Activated B cell treated with CpG ODN at 0.5 μM for 24 hours (primary cell): Measurements from ENCODE around the gene SSPN. TPM values are rescaled to one million over a fixed set of nuclear protein-coding genes. Genes with fewer than 3 reads are reported as not detected.

Experiments used
- ATAC-seq: fragments of 200-7000 bp; cut with Tn5 transposase; one replicate; pipeline ENCODE4 v1.10.0; 2021; ENCODE audit warnings: low read depth, mild to moderate bottlenecking, moderate library complexity
- CTCF ChIA-PET: fragments of 350-600 bp; sonication (Branson Sonifier 250); formaldehyde crosslinking; loops from one replicate; lab custom pipeline; 2021; ENCODE audit warnings: antibody characterized with exemption; lab: Charles Lee
- POLR2A ChIA-PET: fragments of 350-600 bp; sonication (Branson Sonifier 250); formaldehyde crosslinking; loops from one replicate; lab custom pipeline; 2021; ENCODE audit warnings: antibody characterized with exemption; lab: Charles Lee
- DNase-seq: peaks from one replicate; pipeline ENCODE4 v3.0.0; 2022
- H3K27ac Mint-ChIP-seq: one replicate; pipeline ENCODE4 v1.8.0; 2020; ENCODE audit warnings: mixed read lengths
- H3K27me3 Mint-ChIP-seq: one replicate; pipeline ENCODE4 v1.8.0; 2021; ENCODE audit warnings: mixed read lengths
- H3K36me3 Mint-ChIP-seq: one replicate; pipeline ENCODE4 v1.8.0; 2021; ENCODE audit warnings: low read depth, mixed read lengths
- H3K4me1 Mint-ChIP-seq: one replicate; pipeline ENCODE4 v1.8.0; 2021; ENCODE audit warnings: mixed read lengths
- H3K4me3 Mint-ChIP-seq: one replicate; pipeline ENCODE4 v1.8.0; 2020; ENCODE audit warnings: mild to moderate bottlenecking, mixed read lengths
- H3K9me3 Mint-ChIP-seq: one replicate; pipeline ENCODE4 v1.8.0; 2020; ENCODE audit warnings: mixed read lengths
- CTCF ChIP-seq: fragments of 200-600 bp; IDR thresholded peaks from one replicate; pipeline ENCODE4 v1.8.0; 2022; ENCODE audit warnings: antibody characterized with exemption, mild to moderate bottlenecking
- intact Hi-C: fragments of 100-400 bp; cut with micrococcal nuclease; formaldehyde crosslinking; loops from one replicate; pipeline ENCODE4 v1.15.1; 2024
- total RNA-seq: library from RNA; stranded (reverse); gene quantifications from 2 replicates; pipeline ENCODE4 v1.2.3, GENCODE V29; 2022

Gene SSPN
- total RNA-seq, 1 donor from 2014 or later, result 3.0 TPM

DNA sequence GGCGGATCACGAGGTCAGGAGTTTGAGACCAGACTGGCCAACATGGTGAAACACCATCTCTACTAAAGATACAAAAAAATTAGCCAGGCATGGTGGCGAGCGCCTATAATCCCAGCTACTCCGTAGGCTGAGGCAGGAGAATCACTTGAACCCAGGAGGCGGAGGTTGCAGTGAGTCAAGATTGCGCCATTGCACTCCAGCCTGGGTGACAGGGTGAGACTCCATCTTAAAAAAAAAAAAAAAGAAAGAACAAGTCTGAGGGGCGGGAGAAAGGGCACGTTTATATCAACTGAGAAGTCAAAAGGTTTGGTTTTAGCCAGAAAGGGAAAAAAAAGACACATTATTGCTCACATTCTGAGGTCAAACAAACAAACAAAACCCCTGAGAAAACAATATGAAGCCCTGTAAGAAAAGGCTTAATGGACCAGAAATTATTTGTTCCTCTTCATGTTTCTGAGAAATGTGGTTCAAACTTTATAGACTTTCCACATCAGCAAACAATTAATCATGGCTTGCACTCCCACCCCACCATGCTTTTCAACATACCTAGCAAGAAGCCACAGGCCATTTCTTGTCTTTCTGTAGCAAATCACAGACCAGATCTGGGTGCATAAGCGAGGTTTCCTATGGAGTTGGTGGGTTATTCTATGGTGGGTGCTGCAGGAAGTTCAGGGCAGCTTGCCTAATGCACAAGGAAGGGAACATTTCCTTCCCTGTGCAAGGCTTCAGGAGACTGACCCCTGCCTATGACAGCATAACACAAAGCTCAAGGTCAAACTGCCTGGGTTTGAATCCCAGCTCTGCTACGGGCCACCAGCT is 80.1 kb downstream of the SSPN start:
- POLR2A ChIA-PET, result interaction anchor here (1.0 to 2.0 kb wide), 5 partner anchors 23 to 150 kb away, joined by 4 to 19 read pairs (median 9); partner anchors contain the start of gene BHLHE41

DNA sequence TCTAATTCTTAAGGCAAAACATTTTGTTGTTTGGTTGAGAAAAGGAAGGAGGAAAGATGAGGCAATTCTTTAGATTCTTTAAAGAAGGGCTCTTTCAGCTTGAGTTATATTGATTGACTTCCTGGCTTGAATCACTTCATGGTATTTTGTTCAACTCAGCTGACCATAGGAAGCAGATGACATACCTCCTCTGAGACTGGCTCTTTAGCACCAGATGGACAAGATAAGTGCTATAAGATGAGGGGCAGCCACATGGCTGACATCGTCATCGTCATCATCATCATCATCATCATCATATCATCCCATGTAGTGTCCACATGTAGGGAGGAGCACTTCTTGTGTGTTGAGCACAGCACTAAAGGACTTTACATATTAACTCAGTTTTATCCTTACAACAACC is 81.3 kb downstream of the SSPN start:
- ChIA-PET POLR2A (interaction anchor here (1.0 kb wide), 1 partner anchor 22 kb away, joined by 4 read pairs; no protein-coding TSS in a partner anchor), CTCF (interaction anchor here (1.9 kb wide), 1 partner anchor 159 kb away, joined by 4 read pairs; no protein-coding TSS in a partner anchor)
- no peaks in the 10 kb centered on the region for H3K36me3 Mint-ChIP-seq
- no peaks in the 10 kb centered on the region for H3K9me3 Mint-ChIP-seq
- DNase-seq, result no peak
- intact Hi-C loops, result loop anchor here (5.0 kb wide), 1 partner anchor 1644 kb away; no protein-coding TSS in a partner anchor
- no peak overlapping the region for H3K27ac Mint-ChIP-seq
- H3K27me3 Mint-ChIP-seq, result no peaks in the 10 kb centered on the region
- no peak overlapping the region for H3K4me3 Mint-ChIP-seq
- no peak for TF ChIP-seq CTCF
- no peak for ATAC-seq
- peaks cover 48% of the 10 kb centered on the region for H3K4me1 Mint-ChIP-seq

More for the DNA sequence above, 80.1 kb downstream of the SSPN start:
- DNase-seq (no peak), ATAC-seq (no peak)
- TF ChIP-seq CTCF, result no peak
- peaks cover 53% of the 10 kb centered on the region for H3K4me1 Mint-ChIP-seq
- no peaks in the 10 kb centered on the region for H3K36me3 Mint-ChIP-seq
- intact Hi-C loops, result loop anchor here (5.0 kb wide), 1 partner anchor 1643 kb away; no protein-coding TSS in a partner anchor
- peak overlapping the region; percentile 78 for H3K27ac Mint-ChIP-seq
- H3K9me3 Mint-ChIP-seq, result no peaks in the 10 kb centered on the region
- no peaks in the 10 kb centered on the region for H3K27me3 Mint-ChIP-seq
- CTCF ChIA-PET, result interaction anchor here (0.6 to 2.0 kb wide), 3 partner anchors 65 to 157 kb away, joined by 3 to 4 read pairs (median 3); no protein-coding TSS in a partner anchor
- no peak overlapping the region for H3K4me3 Mint-ChIP-seq

DNA sequence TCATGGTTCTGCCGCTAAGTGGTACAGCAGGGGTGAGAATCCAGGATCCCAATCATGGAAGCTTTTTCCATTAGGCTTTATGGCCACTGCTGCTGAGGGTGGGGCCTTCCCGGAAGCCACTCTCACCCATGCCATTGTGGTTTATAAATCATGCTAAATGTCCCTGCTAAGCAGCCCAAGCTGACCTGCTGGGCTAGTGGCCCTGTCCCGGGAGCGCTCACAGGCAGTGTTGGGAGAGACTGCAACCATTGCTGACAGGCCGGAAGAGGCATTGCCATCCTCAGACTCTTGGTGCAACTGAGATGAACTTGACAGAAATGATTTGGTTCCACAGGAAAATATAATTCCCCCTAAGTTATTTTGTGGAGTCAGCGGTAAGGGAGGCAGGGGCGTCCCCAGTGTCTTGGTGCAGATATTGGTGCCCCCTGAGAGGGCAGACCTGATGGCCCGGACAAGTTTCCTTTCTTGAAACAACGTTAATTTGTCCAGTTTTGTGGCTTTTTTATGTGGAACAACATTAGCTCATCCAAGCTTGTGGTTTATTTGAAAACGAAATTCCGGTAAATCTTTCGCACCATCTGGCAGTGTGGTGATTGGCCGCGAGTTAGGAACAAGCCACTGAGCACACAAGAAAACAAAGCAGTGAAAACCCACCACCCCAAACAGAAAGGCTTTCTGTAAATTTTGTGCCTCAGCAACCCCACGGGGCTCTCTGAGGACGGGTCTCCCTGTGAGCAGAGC is 82.3 kb downstream of the SSPN start:
- no peak for ATAC-seq
- H3K36me3 Mint-ChIP-seq, result no peaks in the 10 kb centered on the region
- no peak overlapping the region for H3K27ac Mint-ChIP-seq
- no peaks in the 10 kb centered on the region for H3K27me3 Mint-ChIP-seq
- ChIA-PET CTCF (interaction anchor here (0.9 to 1.9 kb wide), 2 partner anchors 159 to 160 kb away, joined by 3 to 4 read pairs; no protein-coding TSS in a partner anchor), POLR2A (interaction anchor here (0.8 to 1.2 kb wide), 2 partner anchors 41 to 152 kb away, joined by 3 read pairs; no protein-coding TSS in a partner anchor)
- peaks cover 43% of the 10 kb centered on the region for H3K4me1 Mint-ChIP-seq
- no peak for TF ChIP-seq CTCF
- DNase-seq, result no peak
- H3K9me3 Mint-ChIP-seq, result no peaks in the 10 kb centered on the region
- H3K4me3 Mint-ChIP-seq, result no peak overlapping the region
- intact Hi-C loops, result loop anchor here (5.0 kb wide), 1 partner anchor 1645 kb away; no protein-coding TSS in a partner anchor

GRCh38 chr12:26278266-26278665 is 82.9 kb downstream of the SSPN start:
- DNase-seq, result no peak
- Mint-ChIP-seq H3K27ac (no peak overlapping the region), H3K4me3 (no peak overlapping the region), H3K9me3 (no peaks in the 10 kb centered on the region), H3K27me3 (no peaks in the 10 kb centered on the region), H3K4me1 (peaks cover 45% of the 10 kb centered on the region), H3K36me3 (no peaks in the 10 kb centered on the region)
- CTCF ChIA-PET, result interaction anchor here (0.9 to 1.9 kb wide), 2 partner anchors 159 to 160 kb away, joined by 3 to 4 read pairs; no protein-coding TSS in a partner anchor
- TF ChIP-seq CTCF, result no peak
- intact Hi-C loops, result loop anchor here (5.0 kb wide), 1 partner anchor 1646 kb away; no protein-coding TSS in a partner anchor
- ATAC-seq, result no peak
- POLR2A ChIA-PET, result interaction anchor here (0.8 to 1.2 kb wide), 2 partner anchors 40 to 152 kb away, joined by 3 read pairs; no protein-coding TSS in a partner anchor
